Trophoblast cell (in vitro differentiated cells and primary cell): ENCODE results near the gene ZNF14.
"Not testable (repeated sequence)": the region's sequence is repeated elsewhere in the genome, so short reads cannot be mapped to it uniquely, and the experiment has no call there.

Source experiments
- DNase-seq, 2 donors: peaks; one replicate each; pipeline ENCODE4 v3.0.0-alpha.2; 2016
- H2AFZ ChIP-seq: 2 replicates; pipeline ENCODE4 v1.6.1; 2013; ENCODE audit warnings: low read length, moderate library complexity, mild to moderate bottlenecking; ENCODE audit not compliant: insufficient read depth, poor library complexity
- H2AK5ac ChIP-seq: 2 replicates; pipeline ENCODE4 v1.6.1; 2013; ENCODE audit warnings: mild to moderate bottlenecking, low read length
- H2BK120ac ChIP-seq: 2 replicates; pipeline ENCODE4 v1.6.1; 2013; ENCODE audit warnings: low read length, mild to moderate bottlenecking, moderate library complexity; ENCODE audit not compliant: insufficient read depth, poor library complexity
- H2BK12ac ChIP-seq: 2 replicates; pipeline ENCODE4 v1.6.1; 2013; ENCODE audit warnings: mild to moderate bottlenecking, low read length, moderate library complexity
- H2BK5ac ChIP-seq: 2 replicates; pipeline ENCODE4 v1.6.1; 2013; ENCODE audit warnings: low read length, low read depth, moderate library complexity, mild to moderate bottlenecking; ENCODE audit not compliant: poor library complexity
- H3K14ac ChIP-seq: 2 replicates; pipeline ENCODE4 v1.6.1; 2013; ENCODE audit warnings: mild to moderate bottlenecking, low read length
- H3K18ac ChIP-seq: 2 replicates; pipeline ENCODE4 v1.6.1; 2013; ENCODE audit warnings: mild to moderate bottlenecking, low read length
- H3K23ac ChIP-seq: 2 replicates; pipeline ENCODE4 v1.6.1; 2013; ENCODE audit warnings: low read length
- H3K27ac ChIP-seq: 2 replicates; pipeline ENCODE4 v1.5.1; 2013; ENCODE audit warnings: low read depth, mild to moderate bottlenecking, inconsistent platforms, low read length, moderate library complexity
- H3K27me3 ChIP-seq: 2 replicates; pipeline ENCODE4 v1.6.1; 2013; ENCODE audit warnings: inconsistent platforms, mild to moderate bottlenecking, low read length, moderate library complexity; ENCODE audit not compliant: insufficient read depth
- H3K36me3 ChIP-seq, 2 experiments: 1 replicate in 1 of 2; 2 replicates in 1 of 2; pipeline ENCODE4 v1.6.1; 2013; ENCODE audit warnings: low read length in 2 of 2, mild to moderate bottlenecking in 2 of 2, moderate library complexity in 1 of 2; ENCODE audit not compliant: insufficient read depth in 2 of 2, control insufficient read depth in 1 of 2
- H3K4ac ChIP-seq: 2 replicates; pipeline ENCODE4 v1.6.1; 2013; ENCODE audit warnings: low read depth, mild to moderate bottlenecking, low read length, moderate library complexity
- H3K4me1 ChIP-seq, 2 experiments: 1 replicate in 1 of 2; 2 replicates in 1 of 2; pipeline ENCODE4 v1.6.1; 2013; ENCODE audit warnings: low read length in 2 of 2, mild to moderate bottlenecking in 2 of 2, moderate library complexity in 1 of 2; ENCODE audit not compliant: insufficient read depth in 2 of 2, control insufficient read depth in 1 of 2
- H3K4me2 ChIP-seq: 2 replicates; pipeline ENCODE4 v1.6.1; 2013; ENCODE audit warnings: inconsistent platforms, mild to moderate bottlenecking, low read length, moderate library complexity
- H3K4me3 ChIP-seq: 2 replicates; pipeline ENCODE4 v1.5.1; 2013; ENCODE audit warnings: mild to moderate bottlenecking, low read depth, low read length, inconsistent platforms
- H3K79me1 ChIP-seq: one replicate; pipeline ENCODE4 v1.6.1; 2013; ENCODE audit warnings: low read length
- H3K79me2 ChIP-seq: 2 replicates; pipeline ENCODE4 v1.6.1; 2013; ENCODE audit warnings: low read length, mild to moderate bottlenecking; ENCODE audit not compliant: control insufficient read depth, insufficient read depth, poor library complexity
- H3K9ac ChIP-seq: 2 replicates; pipeline ENCODE4 v1.6.1; 2013; ENCODE audit warnings: mild to moderate bottlenecking, low read length
- H3K9me3 ChIP-seq: 2 replicates; pipeline ENCODE4 v1.6.1; 2013; ENCODE audit warnings: low read depth, mild to moderate bottlenecking, control low read depth, inconsistent platforms, low read length; ENCODE audit not compliant: insufficient read depth
- H4K12ac ChIP-seq: 2 replicates; pipeline ENCODE4 v1.6.1; 2013; ENCODE audit warnings: low read depth, mild to moderate bottlenecking, low read length, moderate library complexity
- H4K8ac ChIP-seq: 2 replicates; pipeline ENCODE4 v1.6.1; 2013; ENCODE audit warnings: low read depth, mild to moderate bottlenecking, low read length, moderate library complexity
- H4K91ac ChIP-seq: one replicate; pipeline ENCODE4 v1.6.1; 2013; ENCODE audit warnings: low read depth, mild to moderate bottlenecking, low read length, moderate library complexity
- WGBS: extraction: QIAGEN DNeasy Blood & Tissue Kit; methylation state at CpG from one replicate; pipeline ENCODE4 v1.1.7; 2013; ENCODE audit warnings: missing lambda C conversion rate; ENCODE audit not compliant: insufficient read length, insufficient coverage; ENCODE audit errors: extremely low coverage; 5-methylcytosine and 5-hydroxymethylcytosine counted together

ZNF14 gene

GRCh38 chr19:19710506-19710905 lies 22.4 kb downstream of the ZNF14 start:
- no peak overlapping the region for H2BK5ac ChIP-seq
- peaks cover 20 to 34% of the 10 kb centered on the region in 2 experiments for H3K36me3 ChIP-seq
- no peaks in the 10 kb centered on the region for H3K79me1 ChIP-seq
- H3K79me2 ChIP-seq: no peaks in the 10 kb centered on the region
- no peak overlapping the region for H2AFZ ChIP-seq
- H3K23ac ChIP-seq: no peak overlapping the region
- no peak overlapping the region for H4K12ac ChIP-seq
- H3K4me2 ChIP-seq: no peak overlapping the region
- no peak overlapping the region for H3K9ac ChIP-seq
- H3K4me3 ChIP-seq: no peak overlapping the region
- peaks cover 27% of the 10 kb centered on the region for H3K9me3 ChIP-seq
- no peak overlapping the region for H3K27ac ChIP-seq
- no peak for DNase-seq
- H2BK120ac ChIP-seq: no peak overlapping the region
- no peak overlapping the region for H3K18ac ChIP-seq
- no peak overlapping the region for H3K4ac ChIP-seq
- no peak overlapping the region for H2BK12ac ChIP-seq
- H4K91ac ChIP-seq: no peak overlapping the region
- WGBS: no CpG with 5 or more reads among the region's 2 CpGs
- H3K4me1 ChIP-seq: no peaks in the 10 kb centered on the region
- H3K27me3 ChIP-seq: no peaks in the 10 kb centered on the region
- H4K8ac ChIP-seq: no peak overlapping the region
- no peak overlapping the region for H2AK5ac ChIP-seq
- no peak overlapping the region for H3K14ac ChIP-seq

- Histone ChIP-seq H3K79me1 (no peaks in the 10 kb centered on the region), H3K18ac (no peak overlapping the region), H4K12ac (no peak overlapping the region), H2BK5ac (no peak overlapping the region), H3K4me1 (no peaks in the 10 kb centered on the region), H2AFZ (no peak overlapping the region), H3K36me3 (peaks cover 8 to 9% of the 10 kb centered on the region in 2 experiments), H4K8ac (no peak overlapping the region), H3K79me2 (no peaks in the 10 kb centered on the region), H3K23ac (no peak overlapping the region), H4K91ac (no peak overlapping the region), H3K9me3 (peaks cover 18% of the 10 kb centered on the region), H3K14ac (no peak overlapping the region), H3K27ac (no peak overlapping the region), H3K4me2 (no peak overlapping the region), H3K4me3 (no peak overlapping the region), H2BK120ac (no peak overlapping the region), H3K9ac (no peak overlapping the region), H2AK5ac (no peak overlapping the region), H2BK12ac (no peak overlapping the region), H3K27me3 (no peaks in the 10 kb centered on the region), H3K4ac (no peak overlapping the region)
- WGBS: no CpG with 5 or more reads among the region's 6 CpGs
- no peak for DNase-seq
Measured at GRCh38 chr19:19704836-19705235, 28.1 kb downstream of the ZNF14 start.

GRCh38 chr19:19700493-19700892 lies 32.4 kb downstream of the ZNF14 start:
- not testable (repeated sequence) for H3K23ac ChIP-seq, H3K27ac ChIP-seq, H3K4me2 ChIP-seq, H3K4ac ChIP-seq, H3K27me3 ChIP-seq, H3K79me1 ChIP-seq, H3K4me1 ChIP-seq, H3K9ac ChIP-seq, DNase-seq, H3K18ac ChIP-seq, H2AFZ ChIP-seq, H4K91ac ChIP-seq, H3K9me3 ChIP-seq, H3K36me3 ChIP-seq, H2BK5ac ChIP-seq, H2BK120ac ChIP-seq, H2AK5ac ChIP-seq, H4K8ac ChIP-seq, H4K12ac ChIP-seq, H3K79me2 ChIP-seq, H2BK12ac ChIP-seq, H3K14ac ChIP-seq, H3K4me3 ChIP-seq
- WGBS: no CpG with 5 or more reads among the region's 1 CpG

GRCh38 chr19:19697589-19697988 lies 35.3 kb downstream of the ZNF14 start:
- no peak overlapping the region for H3K23ac ChIP-seq
- WGBS: no CpG with 5 or more reads among the region's 5 CpGs

More at GRCh38 chr19:19697589-19697988, 35.3 kb downstream of the ZNF14 start:
- no peak overlapping the region for H2BK12ac ChIP-seq
- no peak overlapping the region for H2AFZ ChIP-seq
- H3K4ac ChIP-seq: no peak overlapping the region
- no peaks in the 10 kb centered on the region for H3K79me1 ChIP-seq
- H4K8ac ChIP-seq: no peak overlapping the region
- no peak overlapping the region for H2AK5ac ChIP-seq
- no peak overlapping the region for H3K4me3 ChIP-seq
- no peak overlapping the region for H2BK120ac ChIP-seq
- H3K4me2 ChIP-seq: no peak overlapping the region
- H4K91ac ChIP-seq: no peak overlapping the region
- no peak overlapping the region for H3K9ac ChIP-seq
- H4K12ac ChIP-seq: no peak overlapping the region
- H3K9me3 ChIP-seq: no peaks in the 10 kb centered on the region
- H2BK5ac ChIP-seq: no peak overlapping the region
- no peak overlapping the region for H3K14ac ChIP-seq
- DNase-seq: no peak
- no peaks in the 10 kb centered on the region for H3K79me2 ChIP-seq
- H3K18ac ChIP-seq: no peak overlapping the region
- no peaks in the 10 kb centered on the region for H3K36me3 ChIP-seq
- no peaks in the 10 kb centered on the region for H3K27me3 ChIP-seq
- H3K27ac ChIP-seq: no peak overlapping the region
- no peaks in the 10 kb centered on the region for H3K4me1 ChIP-seq
